HG03460 (cell line): Measurements from ENCODE around the gene PWP2.
"Not testable (repeated sequence)": the region's sequence is repeated elsewhere in the genome, so short reads cannot be mapped to it uniquely, and the experiment has no call there.

Source experiments
- ATAC-seq: cut with Tn5 transposase; IDR thresholded peaks from one replicate; pipeline ENCODE4 v1.9.1; 2021; ENCODE audit not compliant: unreplicated experiment

PWP2 gene

GRCh38 chr21:44082648-44083440, 24.4 kb upstream of the PWP2 start:
- no peak for ATAC-seq

- ATAC-seq: no peak
Measured at GRCh38 chr21:44083631-44084291, 23.4 kb upstream of the PWP2 start.

- no peak for ATAC-seq
Measured at GRCh38 chr21:44084496-44085241, 22.5 kb upstream of the PWP2 start.

GRCh38 chr21:44085491-44086321, 21.5 kb upstream of the PWP2 start:
- ATAC-seq: no peak

- ATAC-seq: no peak
Measured at GRCh38 chr21:44086636-44087425, 20.4 kb upstream of the PWP2 start.

- no peak for ATAC-seq
Measured at GRCh38 chr21:44087426-44088400, 19.5 kb upstream of the PWP2 start.

GRCh38 chr21:44088401-44088780, 18.8 kb upstream of the PWP2 start:
- no peak for ATAC-seq

- peak; percentile 60 for ATAC-seq
Measured at GRCh38 chr21:44089001-44089911, 17.9 kb upstream of the PWP2 start.

GRCh38 chr21:44090325-44090724, 16.9 kb upstream of the PWP2 start:
- no peak for ATAC-seq

- ATAC-seq: no peak
Measured at GRCh38 chr21:44092211-44092610, 15.0 kb upstream of the PWP2 start.

GRCh38 chr21:44093761-44094160, 13.4 kb upstream of the PWP2 start:
- ATAC-seq: no peak

GRCh38 chr21:44094832-44095231, 12.4 kb upstream of the PWP2 start:
- no peak for ATAC-seq

GRCh38 chr21:44098507-44098906, 8.7 kb upstream of the PWP2 start:
- not testable (repeated sequence) for ATAC-seq

GRCh38 chr21:44098964-44099363, 8.2 kb upstream of the PWP2 start:
- ATAC-seq: not testable (repeated sequence)

- ATAC-seq: peak; percentile 24
Measured at GRCh38 chr21:44107589-44107988, 390 bp downstream of the PWP2 start.

- not testable (repeated sequence) for ATAC-seq
Measured at GRCh38 chr21:44113702-44114371, 6.6 kb downstream of the PWP2 start.

- not testable (repeated sequence) for ATAC-seq
Measured at GRCh38 chr21:44122131-44122530, 14.9 kb downstream of the PWP2 start.
